Measurements from ENCODE around the gene CPM. TPM values are rescaled to one million over a fixed set of nuclear protein-coding genes. Genes with fewer than 3 reads are reported as not detected.
"Not testable (repeated sequence)": the region's sequence is repeated elsewhere in the genome, so short reads cannot be mapped to it uniquely, and the experiment has no call there.

Gene CPM
- total RNA-seq, 1 experiment from 2014 or later, result 4.2 TPM

DNA sequence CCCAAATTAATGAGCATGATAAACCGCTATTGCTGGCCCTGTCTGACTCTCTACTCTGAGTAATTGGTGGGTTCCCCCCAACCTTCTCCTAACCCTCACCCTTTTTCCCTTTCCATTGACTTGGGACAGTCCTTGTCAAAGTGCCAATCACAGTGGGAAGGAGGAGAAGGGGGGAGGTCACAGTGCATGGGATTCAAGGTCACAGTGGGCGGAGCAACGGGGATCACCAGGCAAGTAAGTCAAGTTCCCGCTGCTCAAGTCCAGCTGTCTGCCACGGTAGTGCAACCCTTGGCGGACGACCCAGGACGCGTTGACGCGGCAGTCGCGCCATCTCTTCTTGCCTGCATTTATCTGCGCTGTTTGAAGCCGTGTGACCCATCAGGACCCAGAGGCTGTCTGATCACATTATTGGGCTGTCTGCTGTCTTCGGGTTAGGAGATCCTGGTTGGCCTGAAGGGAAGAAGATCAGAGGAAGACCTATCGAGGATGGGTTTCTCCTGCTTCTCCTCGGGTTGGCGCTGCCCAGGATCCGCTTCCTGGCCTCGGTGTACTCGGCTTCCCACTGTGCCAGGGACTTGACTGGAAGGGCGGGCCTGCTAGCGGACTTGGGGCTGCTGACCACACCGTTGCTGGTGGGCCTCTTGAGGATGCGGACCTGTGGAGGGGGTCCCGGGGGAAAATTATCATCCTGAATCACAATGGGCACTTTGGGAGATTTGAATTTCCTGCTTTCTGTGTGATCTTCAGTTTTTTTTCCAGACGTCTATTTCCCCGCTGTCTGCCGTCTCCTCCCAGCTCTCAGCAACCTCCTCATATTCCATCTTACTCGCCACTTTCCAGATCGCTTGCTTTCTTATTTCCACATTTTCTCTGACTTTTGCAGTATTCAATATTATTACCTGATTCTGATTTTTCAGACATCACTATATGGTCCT, 128.0 kb downstream of the CPM start:
- intact Hi-C loops (cut with micrococcal nuclease; ENCODE audit: unreplicated experiment), result loop anchor here (5.0 to 10.0 kb wide), 2 partner anchors 118 to 440 kb away; partner anchors contain the start of gene NUP107
- no peak for DNase-seq
- Histone ChIP-seq H4K20me1 (ENCODE audit: insufficient read depth) (no peaks in the 10 kb centered on the region), H3K4me3 (no peak overlapping the region), H3K4me2 (no peak overlapping the region), H3K9me3 (ENCODE audit: insufficient read depth, low read depth) (no peaks in the 10 kb centered on the region), H3K27me3 (ENCODE audit: insufficient read depth, low read depth) (no peaks in the 10 kb centered on the region), H3K36me3 (ENCODE audit: low read depth) (peaks cover 8% of the 10 kb centered on the region; the same call in 1 of the 2 replicates), H3K27ac (no peak overlapping the region), H2AFZ (no peak overlapping the region), H3K9me2 (ENCODE audit: insufficient read depth) (no peaks in the 10 kb centered on the region), H3K79me2 (ENCODE audit: low read depth) (peaks cover 19% of the 10 kb centered on the region), H3K4me1 (replicated peaks; ENCODE audit: insufficient read depth) (peaks cover 46% of the 10 kb centered on the region), H3F3A (ENCODE audit: insufficient read depth, low read depth) (peaks cover 48% of the 10 kb centered on the region)
- POLR2A ChIA-PET (ENCODE audit: unreplicated experiment), result interaction anchor here (0.6 kb wide), 1 partner anchor 103 kb away, joined by 3 read pairs; no protein-coding TSS in a partner anchor
- TF ChIP-seq EZH2 (IDR thresholded peaks at IDR 0.05; ENCODE audit: low read depth) (no peak), CTCF (conservative IDR thresholded peaks at IDR 0.05) (no peak)
- no TSS peak for BruUV-seq (replicated peaks)
- CTCF ChIA-PET, result no interaction called here

- CTCF ChIA-PET, result no interaction called here
- H4K20me1 ChIP-seq (ENCODE audit: insufficient read depth), result no peaks in the 10 kb centered on the region
- H3K4me3 ChIP-seq, result no peak overlapping the region
- 0 out of 2 replicates have a peak, but pooled peaks cover under 1% of the 10 kb centered on the region for H3K36me3 ChIP-seq (ENCODE audit: low read depth)
- DNase-seq, result no peak
- H2AFZ ChIP-seq, result no peak overlapping the region
- no peaks in the 10 kb centered on the region for H3K9me3 ChIP-seq (ENCODE audit: insufficient read depth, low read depth)
- no peak overlapping the region for H3K4me2 ChIP-seq
- intact Hi-C loops (cut with micrococcal nuclease; ENCODE audit: unreplicated experiment), result loop anchor here (10.0 kb wide), 1 partner anchor 439 kb away; no protein-coding TSS in a partner anchor
- no TSS peak for BruUV-seq (replicated peaks)
- peaks cover 53% of the 10 kb centered on the region for H3F3A ChIP-seq (ENCODE audit: insufficient read depth, low read depth)
- TF ChIP-seq CTCF (conservative IDR thresholded peaks at IDR 0.05), result no peak
- no peak for TF ChIP-seq EZH2 (IDR thresholded peaks at IDR 0.05; ENCODE audit: low read depth)
- peaks cover 11% of the 10 kb centered on the region for H3K79me2 ChIP-seq (ENCODE audit: low read depth)
- peaks cover 44% of the 10 kb centered on the region for H3K4me1 ChIP-seq (replicated peaks; ENCODE audit: insufficient read depth)
- no peak overlapping the region for H3K27ac ChIP-seq
- POLR2A ChIA-PET (ENCODE audit: unreplicated experiment), result interaction anchor here (0.6 kb wide), 1 partner anchor 102 kb away, joined by 3 read pairs; no protein-coding TSS in a partner anchor
- H3K27me3 ChIP-seq (ENCODE audit: insufficient read depth, low read depth), result no peaks in the 10 kb centered on the region
- H3K9me2 ChIP-seq (ENCODE audit: insufficient read depth), result no peaks in the 10 kb centered on the region
Observed at GRCh38 chr12:68803948-68804656, 128.9 kb downstream of the CPM start.

GRCh38 chr12:68802911-68803651, 129.9 kb downstream of the CPM start:
- H3K4me2 ChIP-seq; H3K4me3 ChIP-seq; H4K20me1 ChIP-seq (ENCODE audit: insufficient read depth); H3K27ac ChIP-seq; H3K36me3 ChIP-seq (ENCODE audit: low read depth); H3K79me2 ChIP-seq (ENCODE audit: low read depth); H3K9me3 ChIP-seq (ENCODE audit: insufficient read depth, low read depth); DNase-seq; H3K9me2 ChIP-seq (ENCODE audit: insufficient read depth); H2AFZ ChIP-seq; CTCF ChIA-PET; POLR2A ChIA-PET (ENCODE audit: unreplicated experiment); BruUV-seq (replicated peaks); H3K27me3 ChIP-seq (ENCODE audit: insufficient read depth, low read depth): not testable (repeated sequence)
- Histone ChIP-seq H3K4me1 (replicated peaks; ENCODE audit: insufficient read depth) (peaks cover 42% of the 10 kb centered on the region), H3F3A (ENCODE audit: insufficient read depth, low read depth) (peaks cover 46% of the 10 kb centered on the region)
- intact Hi-C loops (cut with micrococcal nuclease; ENCODE audit: unreplicated experiment), result loop anchor here (10.0 kb wide), 1 partner anchor 438 kb away; no protein-coding TSS in a partner anchor

GRCh38 chr12:68802372-68802745, 130.6 kb downstream of the CPM start:
- CTCF ChIA-PET; H3K27me3 ChIP-seq (ENCODE audit: insufficient read depth, low read depth); DNase-seq; H4K20me1 ChIP-seq (ENCODE audit: insufficient read depth); H3K79me2 ChIP-seq (ENCODE audit: low read depth); BruUV-seq (replicated peaks); H3K9me3 ChIP-seq (ENCODE audit: insufficient read depth, low read depth); H3K9me2 ChIP-seq (ENCODE audit: insufficient read depth); H3K36me3 ChIP-seq (ENCODE audit: low read depth): not testable (repeated sequence)
- H3K27ac ChIP-seq, result peak overlapping the region; percentile 95
- peaks cover 42% of the 10 kb centered on the region for H3K4me1 ChIP-seq (replicated peaks; ENCODE audit: insufficient read depth)
- peaks cover 42% of the 10 kb centered on the region for H3F3A ChIP-seq (ENCODE audit: insufficient read depth, low read depth)
- H2AFZ ChIP-seq, result peak overlapping the region; percentile 88; the same call in 1 of the 2 replicates
- peak overlapping the region; percentile 84 for H3K4me2 ChIP-seq
- POLR2A ChIA-PET (ENCODE audit: unreplicated experiment), result interaction anchor here (0.6 kb wide), 1 partner anchor 15 kb away, joined by 10 read pairs; no protein-coding TSS in a partner anchor
- intact Hi-C loops (cut with micrococcal nuclease; ENCODE audit: unreplicated experiment), result loop anchor here (10.0 kb wide), 1 partner anchor 438 kb away; no protein-coding TSS in a partner anchor
- H3K4me3 ChIP-seq, result peak overlapping the region; percentile 42; the same call in 1 of the 2 replicates
